HepG2 (cell line): ENCODE measurements around the gene ADRA2B. TPM values are rescaled to one million over a fixed set of nuclear protein-coding genes. Genes with fewer than 3 reads are reported as not detected.
A peak's percentile ranks its signal among the peaks of the same experiment; 100 is the strongest.

Source experiments
- ATAC-seq: fragments of 200-7000 bp; cut with Tn5 transposase; 3 replicates; pipeline ENCODE4 v1.9.1; 2020; ENCODE audit warnings: mild to moderate bottlenecking, moderate library complexity
- BruUV-seq: library from RNA; stranded (reverse); fragments of 400-500 nt; replicated peaks from 2 replicates; lab custom pipeline; 2021; lab: Mats Ljungman, UMichigan
- CTCF ChIA-PET: fragments of 300-600 bp; formaldehyde crosslinking; extraction: SDS; loops from one replicate; lab custom pipeline; 2021; ENCODE audit warnings: low total read pairs, inconsistent platforms, low intra/inter-chr PET ratio; lab: Yijun Ruan, JAX
- POLR2A ChIA-PET: fragments of 350-600 bp; sonication (Branson Sonifier 250); formaldehyde crosslinking; loops from one replicate; lab custom pipeline; 2020; ENCODE audit warnings: antibody characterized with exemption, inconsistent platforms; lab: Yijun Ruan, JAX
- DNase-seq: peaks from one replicate; pipeline ENCODE4 v3.0.0-alpha.2; 2015; ENCODE audit warnings: low spot score
- FAIRE-seq: peaks from 3 replicates; lab custom pipeline; 2011; peaks lifted over from hg19 to GRCh38; lab: Jason Lieb, UNC
- H2AFZ ChIP-seq: one replicate; pipeline ENCODE4 v1.6.1; 2011; ENCODE audit warnings: low read length, inconsistent platforms
- H3K27ac ChIP-seq: fragments of 300-600 bp; 3 replicates; pipeline ENCODE4 v1.8.0; 2011; ENCODE audit warnings: mixed run types, mild to moderate bottlenecking, mixed read lengths, low read length, inconsistent platforms; ENCODE audit not compliant: insufficient read depth; ENCODE audit errors: extremely low read length
- H3K27me3 ChIP-seq, 2 experiments: fragments of 200-600 bp in 1 of 2; 2 replicates in 1 of 2; 3 replicates in 1 of 2; pipeline versions ENCODE4 v1.6.0 to v1.8.0; 2011; ENCODE audit warnings: low read length in 2 of 2, mild to moderate bottlenecking in 2 of 2, moderate library complexity in 2 of 2, inconsistent platforms in 1 of 2; ENCODE audit not compliant: insufficient read depth in 2 of 2, control insufficient read depth in 1 of 2
- H3K36me3 ChIP-seq, 2 experiments: fragments of 200-600 bp in 1 of 2; replicated peaks in 1 of 2; 2 replicates in 1 of 2; 3 replicates in 1 of 2; pipeline versions ENCODE4 v1.5.1 to v1.8.0; 2011; ENCODE audit warnings: low read length in 2 of 2, inconsistent platforms in 1 of 2; ENCODE audit not compliant: insufficient read depth in 2 of 2, control insufficient read depth in 1 of 2
- H3K4me1 ChIP-seq: 2 replicates; pipeline ENCODE4 v1.5.1; 2012; ENCODE audit warnings: low read length, inconsistent platforms; ENCODE audit not compliant: insufficient read depth
- H3K4me2 ChIP-seq: 2 replicates; pipeline ENCODE4 v1.6.0; 2011; ENCODE audit warnings: low read depth, low read length, inconsistent platforms
- H3K4me3 ChIP-seq, 3 experiments: fragments of 200-600 bp in 1 of 3; sonication (generic), shearing (Covaris generic) in 1 of 3; replicated peaks in 1 of 3; 2 replicates each; pipeline ENCODE4 v1.5.1; 2011 to 2016; ENCODE audit warnings: low read length in 3 of 3, inconsistent platforms in 2 of 3, low read depth in 2 of 3, mild to moderate bottlenecking in 2 of 3, control low read depth in 1 of 3, mixed read lengths in 1 of 3; ENCODE audit not compliant: insufficient read depth in 1 of 3
- H3K79me2 ChIP-seq: one replicate; pipeline ENCODE4 v1.6.1; 2011; ENCODE audit warnings: low read length, inconsistent platforms; ENCODE audit not compliant: insufficient read depth
- H3K9ac ChIP-seq: 2 replicates; pipeline ENCODE4 v1.6.0; 2011; ENCODE audit warnings: mild to moderate bottlenecking, low read depth, low read length, inconsistent platforms; ENCODE audit not compliant: insufficient read depth
- H3K9me3 ChIP-seq: 2 replicates; pipeline ENCODE4 v1.5.1; 2012; ENCODE audit warnings: mild to moderate bottlenecking, low read length
- H4K20me1 ChIP-seq: 2 replicates; pipeline ENCODE4 v1.6.0; 2011; ENCODE audit warnings: inconsistent platforms, mild to moderate bottlenecking, low read length, moderate library complexity; ENCODE audit not compliant: insufficient read depth
- BHLHE40 ChIP-seq: IDR thresholded peaks from 2 replicates; pipeline ENCODE4 v1.6.1; 2011; ENCODE audit warnings: low read length, improper control_type of control experiment
- ZNF484 ChIP-seq: sonication (generic); formaldehyde crosslinking; IDR thresholded peaks from 2 replicates; pipeline ENCODE4 v1.5.1; 2020; ENCODE audit warnings: mild to moderate bottlenecking, low read depth, missing genetic modification reagents, borderline replicate concordance
- ZNF619 ChIP-seq: sonication (generic); formaldehyde crosslinking; IDR thresholded peaks from 2 replicates; pipeline ENCODE4 v1.4.0; 2020; ENCODE audit warnings: mild to moderate bottlenecking, missing genetic modification reagents
- ZNF772 ChIP-seq: sonication (generic); formaldehyde crosslinking; IDR thresholded peaks from 2 replicates; pipeline ENCODE4 v1.5.0; 2020; ENCODE audit warnings: mild to moderate bottlenecking, missing genetic modification reagents
- ZSCAN21 ChIP-seq: sonication (generic); formaldehyde crosslinking; IDR thresholded peaks from 2 replicates; pipeline ENCODE4 v1.8.0; 2022; ENCODE audit warnings: mild to moderate bottlenecking, missing genetic modification reagents, moderate library complexity, borderline replicate concordance
- WGBS: methylation state at CpG from one replicate; pipeline ENCODE4 v1.1.6; 2017; ENCODE audit warnings: low lambda C conversion rate; 5-methylcytosine and 5-hydroxymethylcytosine counted together
- in situ Hi-C: cut with HindIII; loops from 2 replicates; pipeline ENCODE4 v1.10.0; 2017; ENCODE audit warnings: low pct_unique_long_range_greater_than_20kb; ENCODE audit not compliant: extremely low pct_ligation_motif_present
- intact Hi-C: fragments of 100-400 bp; cut with micrococcal nuclease; formaldehyde crosslinking; loops from one replicate; pipeline ENCODE4 v1.10.0; 2022; ENCODE audit not compliant: unreplicated experiment
- polyA plus RNA-seq, 8 experiments: library from polyadenylated mRNA; depleted of rRNA in 3 of 8; stranded (reverse) in 7 of 8; unstranded in 1 of 8; fragments of >200 nt; fragmentation: Illumina TruSeq in 4 of 8; extraction: Trizol in 4 of 8; gene quantifications; 2 replicates each; pipeline versions ENCODE4 v1.2.1 to v1.2.3, GENCODE V29; 2011 to 2016; ENCODE audit warnings: low read depth in 4 of 8, missing spikeins in 1 of 8, mixed read lengths in 1 of 8; ENCODE audit not compliant: insufficient read depth in 1 of 8
- total RNA-seq, 5 experiments: library from RNA; depleted of rRNA; stranded (reverse); fragments of >200 nt; fragmentation: Illumina TruSeq; extraction: Trizol; gene quantifications; 2 replicates each; pipeline ENCODE4 v1.2.3, GENCODE V29; 2016; ENCODE audit warnings: low read depth in 1 of 5
- TF ChIP-seq, protein P1 (sequence below): sonication (generic); formaldehyde crosslinking; conservative IDR thresholded peaks from 2 replicates; pipeline ENCODE4 v1.4.0; 2020; ENCODE audit warnings: missing genetic modification reagents
- TF ChIP-seq, protein P2 (sequence below): sonication (generic); formaldehyde crosslinking; IDR thresholded peaks from 2 replicates; pipeline ENCODE4 v1.9.0; 2022; ENCODE audit warnings: missing genetic modification reagents, mild to moderate bottlenecking, borderline replicate concordance

Gene ADRA2B
- total and polyA plus RNA-seq, 2 of the 13 experiments (the other 11 are each of a cell fraction or from before 2014, with no cell fraction given) = not detected

GRCh38 chr2:96147593-96148201, 31.3 kb upstream of the ADRA2B start:
- FAIRE-seq (no peak), DNase-seq (no peak), ATAC-seq (no peak)
- TF ChIP-seq, protein P1, sequence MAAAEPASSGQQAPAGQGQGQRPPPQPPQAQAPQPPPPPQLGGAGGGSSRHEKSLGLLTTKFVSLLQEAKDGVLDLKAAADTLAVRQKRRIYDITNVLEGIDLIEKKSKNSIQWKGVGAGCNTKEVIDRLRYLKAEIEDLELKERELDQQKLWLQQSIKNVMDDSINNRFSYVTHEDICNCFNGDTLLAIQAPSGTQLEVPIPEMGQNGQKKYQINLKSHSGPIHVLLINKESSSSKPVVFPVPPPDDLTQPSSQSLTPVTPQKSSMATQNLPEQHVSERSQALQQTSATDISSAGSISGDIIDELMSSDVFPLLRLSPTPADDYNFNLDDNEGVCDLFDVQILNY = no peak
- TF ChIP-seq BHLHE40 = peak; percentile 55; the same call in 1 of the 2 replicates
- no peak for TF ChIP-seq ZNF772 (CRISPR knock-in tag)
- H3K4me2 ChIP-seq = no peak overlapping the region
- ChIA-PET POLR2A (no interaction called here), CTCF (no interaction called here)
- peaks cover 16 to 70% of the 10 kb centered on the region in 2 experiments for H3K27me3 ChIP-seq
- no peaks in the 10 kb centered on the region for H4K20me1 ChIP-seq
- H3K27ac ChIP-seq = no peak overlapping the region
- BruUV-seq = no TSS peak
- no peaks in the 10 kb centered on the region for H3K36me3 ChIP-seq
- in situ Hi-C loops (loop anchor here (25.0 kb wide), 1 partner anchor 365 kb away; the partner anchor contains the start of gene NEURL3), intact Hi-C loops (no loop called here)
- H3K9ac ChIP-seq = no peak overlapping the region
- H2AFZ ChIP-seq = no peak overlapping the region
- H3K79me2 ChIP-seq = no peaks in the 10 kb centered on the region
- 29% methylated on average over 7 of the region's 9 CpGs for WGBS
- peaks cover 15% of the 10 kb centered on the region for H3K4me1 ChIP-seq
- no peak overlapping the region for H3K4me3 ChIP-seq
- no peaks in the 10 kb centered on the region for H3K9me3 ChIP-seq

- H3K4me2 ChIP-seq = peak overlapping the region; percentile 19; the same call in 1 of the 2 replicates
- no peak overlapping the region for H3K9ac ChIP-seq
- H3K27me3 ChIP-seq = peaks cover 16 to 74% of the 10 kb centered on the region in 2 experiments
- H3K36me3 ChIP-seq = no peaks in the 10 kb centered on the region
- no peak for TF ChIP-seq ZNF619 (CRISPR knock-in tag)
- TF ChIP-seq, protein P2, sequence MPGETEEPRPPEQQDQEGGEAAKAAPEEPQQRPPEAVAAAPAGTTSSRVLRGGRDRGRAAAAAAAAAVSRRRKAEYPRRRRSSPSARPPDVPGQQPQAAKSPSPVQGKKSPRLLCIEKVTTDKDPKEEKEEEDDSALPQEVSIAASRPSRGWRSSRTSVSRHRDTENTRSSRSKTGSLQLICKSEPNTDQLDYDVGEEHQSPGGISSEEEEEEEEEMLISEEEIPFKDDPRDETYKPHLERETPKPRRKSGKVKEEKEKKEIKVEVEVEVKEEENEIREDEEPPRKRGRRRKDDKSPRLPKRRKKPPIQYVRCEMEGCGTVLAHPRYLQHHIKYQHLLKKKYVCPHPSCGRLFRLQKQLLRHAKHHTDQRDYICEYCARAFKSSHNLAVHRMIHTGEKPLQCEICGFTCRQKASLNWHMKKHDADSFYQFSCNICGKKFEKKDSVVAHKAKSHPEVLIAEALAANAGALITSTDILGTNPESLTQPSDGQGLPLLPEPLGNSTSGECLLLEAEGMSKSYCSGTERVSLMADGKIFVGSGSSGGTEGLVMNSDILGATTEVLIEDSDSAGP = 0 out of 2 replicates have a peak, but pooled peaks have one; percentile 14
- TF ChIP-seq ZSCAN21 (CRISPR knock-in tag) = no peak
- TF ChIP-seq ZNF484 (CRISPR knock-in tag) = no peak
- peaks cover 15% of the 10 kb centered on the region for H3K4me1 ChIP-seq
- H3K4me3 ChIP-seq = no peak overlapping the region
- no peaks in the 10 kb centered on the region for H3K79me2 ChIP-seq
- H4K20me1 ChIP-seq = no peaks in the 10 kb centered on the region
- POLR2A ChIA-PET = no interaction called here
- no peak overlapping the region for H2AFZ ChIP-seq
- intact Hi-C loops = no loop called here
- no peaks in the 10 kb centered on the region for H3K9me3 ChIP-seq
- 21% methylated on average over 9 of the region's 9 CpGs for WGBS
- no peak overlapping the region for H3K27ac ChIP-seq
- peak; percentile 22 for ATAC-seq
- CTCF ChIA-PET = no interaction called here
- in situ Hi-C loops = loop anchor here (25.0 kb wide), 1 partner anchor 365 kb away; the partner anchor contains the start of gene NEURL3
- DNase-seq = no peak
- BruUV-seq = no TSS peak
- no peak for FAIRE-seq
Measured at GRCh38 chr2:96146881-96147592, 30.7 kb upstream of the ADRA2B start.
